NCI-H2081 treated with DMSO at 0.1 percent for 48 hours (cell line): Measurements from ENCODE around the gene HDAC9.

ENCODE experiments used
- DNase-seq: peaks from one replicate; lab custom pipeline; 2025; lab: John Stamatoyannopoulos, UW

HDAC9 gene

GRCh38 chr7:18788026-18788425, 292.5 kb downstream of the HDAC9 start:
- DNase-seq = no peak

- no peak for DNase-seq
Measured at GRCh38 chr7:18792871-18793595, 297.5 kb downstream of the HDAC9 start.

GRCh38 chr7:18796216-18796615, 300.7 kb downstream of the HDAC9 start:
- no peak for DNase-seq

- DNase-seq = no peak
Measured at GRCh38 chr7:18798088-18798906, 302.7 kb downstream of the HDAC9 start.

GRCh38 chr7:18799899-18800298, 304.4 kb downstream of the HDAC9 start:
- DNase-seq = no peak

- no peak for DNase-seq
Measured at GRCh38 chr7:18803923-18804322, 308.4 kb downstream of the HDAC9 start.

GRCh38 chr7:18806177-18806576, 310.6 kb downstream of the HDAC9 start:
- DNase-seq = no peak

- no peak for DNase-seq
Measured at GRCh38 chr7:18808026-18808425, 312.5 kb downstream of the HDAC9 start.

- no peak for DNase-seq
Measured at GRCh38 chr7:18815261-18815960, 319.9 kb downstream of the HDAC9 start.

GRCh38 chr7:18820981-18821380, 325.4 kb downstream of the HDAC9 start:
- DNase-seq = no peak

GRCh38 chr7:18821554-18821953, 326.0 kb downstream of the HDAC9 start:
- DNase-seq = no peak

GRCh38 chr7:18824157-18824556, 328.6 kb downstream of the HDAC9 start:
- DNase-seq = no peak

- no peak for DNase-seq
Measured at GRCh38 chr7:18828260-18828993, 332.9 kb downstream of the HDAC9 start.

GRCh38 chr7:18828994-18829857, 333.7 kb downstream of the HDAC9 start:
- DNase-seq = no peak

GRCh38 chr7:18829858-18830285, 334.3 kb downstream of the HDAC9 start:
- DNase-seq = no peak

- DNase-seq = no peak
Measured at GRCh38 chr7:18831419-18831818, 335.9 kb downstream of the HDAC9 start.

- DNase-seq = no peak
Measured at GRCh38 chr7:18831943-18832342, 336.4 kb downstream of the HDAC9 start.

- no peak for DNase-seq
Measured at GRCh38 chr7:18834577-18834976, 339.0 kb downstream of the HDAC9 start.

GRCh38 chr7:18835001-18835690, 339.6 kb downstream of the HDAC9 start:
- no peak for DNase-seq

- no peak for DNase-seq
Measured at GRCh38 chr7:18843979-18844378, 348.4 kb downstream of the HDAC9 start.
